Neutrophil (primary cell): ENCODE results near the gene UBFD1.

Experiments used
- H3K27ac ChIP-seq: fragments of 200-600 bp; sonication (generic); 2 replicates; pipeline ENCODE4 v1.5.1; 2016; ENCODE audit warnings: mild to moderate bottlenecking, moderate library complexity
- H3K27me3 ChIP-seq: fragments of 200-600 bp; sonication (generic); 2 replicates; pipeline ENCODE4 v1.6.0; 2016; ENCODE audit warnings: mild to moderate bottlenecking
- H3K36me3 ChIP-seq: fragments of 200-600 bp; sonication (generic); 2 replicates; pipeline ENCODE4 v1.5.1; 2017
- H3K4me1 ChIP-seq, 2 experiments: fragments of 200-600 bp in 1 of 2; sonication (generic) in 1 of 2; 1 replicate in 1 of 2; 2 replicates in 1 of 2; pipeline versions ENCODE4 v1.5.1 to v1.6.1; 2013 to 2016; ENCODE audit warnings: low read depth in 1 of 2, low read length in 1 of 2, mild to moderate bottlenecking in 1 of 2, moderate library complexity in 1 of 2; ENCODE audit not compliant: control insufficient read depth in 1 of 2, insufficient read depth in 1 of 2
- H3K4me3 ChIP-seq, 2 experiments: fragments of 200-600 bp in 1 of 2; sonication (generic) in 1 of 2; 1 replicate in 1 of 2; 2 replicates in 1 of 2; pipeline ENCODE4 v1.5.1; 2013 to 2016; ENCODE audit warnings: low read depth in 1 of 2, low read length in 1 of 2, mild to moderate bottlenecking in 1 of 2, moderate library complexity in 1 of 2
- H3K9me3 ChIP-seq: fragments of 200-600 bp; sonication (generic); 2 replicates; pipeline ENCODE4 v1.5.1; 2016
- TF ChIP-seq, protein P1 (sequence below): fragments of 200-600 bp; sonication (generic); IDR thresholded peaks from 2 replicates; pipeline ENCODE4 v1.5.1; 2016; ENCODE audit warnings: antibody characterized with exemption

The UBFD1 gene

DNA sequence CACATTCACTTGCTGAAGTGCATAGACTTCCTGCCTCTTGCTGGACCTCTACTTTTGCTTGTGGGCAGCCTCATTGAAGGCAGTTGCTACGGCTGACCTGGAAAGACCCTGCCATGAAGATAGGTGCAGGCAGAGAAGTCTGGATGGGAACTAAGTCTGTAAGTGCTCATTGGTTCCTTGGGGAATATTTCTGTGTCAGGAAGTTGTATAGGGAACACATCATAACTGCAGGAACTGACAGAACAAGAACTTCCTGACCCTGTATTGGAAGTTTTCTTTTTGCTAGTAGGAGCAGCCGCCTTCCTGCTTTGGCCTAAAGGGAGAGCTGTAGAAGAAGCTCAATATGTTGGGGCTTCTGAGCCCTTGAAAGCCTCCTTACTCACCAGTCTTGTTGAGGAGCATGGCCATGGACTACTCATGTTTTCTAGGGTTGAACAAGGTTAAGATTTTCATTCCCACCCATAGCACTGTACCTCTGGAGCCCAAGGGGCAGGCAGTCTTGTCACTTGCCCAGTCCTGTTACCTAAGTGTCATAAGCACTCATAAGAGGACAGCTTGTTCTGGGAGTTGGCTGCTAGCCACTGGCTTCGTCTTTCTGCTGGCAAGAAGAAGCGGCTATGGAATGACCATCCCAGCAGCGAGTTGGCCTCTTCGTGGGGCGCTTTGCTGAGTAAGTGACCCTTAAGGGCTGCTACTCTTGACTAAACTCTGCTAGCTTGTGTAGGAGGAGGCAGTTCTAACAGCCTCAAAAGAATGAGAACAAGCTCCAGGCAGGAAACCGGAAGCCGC is 7.2 kb downstream of the UBFD1 start:
- H3K27ac ChIP-seq, result no peak overlapping the region
- H3K9me3 ChIP-seq, result no peaks in the 10 kb centered on the region
- no peak overlapping the region for H3K4me3 ChIP-seq
- no peaks in the 10 kb centered on the region for H3K27me3 ChIP-seq
- TF ChIP-seq, protein P1, sequence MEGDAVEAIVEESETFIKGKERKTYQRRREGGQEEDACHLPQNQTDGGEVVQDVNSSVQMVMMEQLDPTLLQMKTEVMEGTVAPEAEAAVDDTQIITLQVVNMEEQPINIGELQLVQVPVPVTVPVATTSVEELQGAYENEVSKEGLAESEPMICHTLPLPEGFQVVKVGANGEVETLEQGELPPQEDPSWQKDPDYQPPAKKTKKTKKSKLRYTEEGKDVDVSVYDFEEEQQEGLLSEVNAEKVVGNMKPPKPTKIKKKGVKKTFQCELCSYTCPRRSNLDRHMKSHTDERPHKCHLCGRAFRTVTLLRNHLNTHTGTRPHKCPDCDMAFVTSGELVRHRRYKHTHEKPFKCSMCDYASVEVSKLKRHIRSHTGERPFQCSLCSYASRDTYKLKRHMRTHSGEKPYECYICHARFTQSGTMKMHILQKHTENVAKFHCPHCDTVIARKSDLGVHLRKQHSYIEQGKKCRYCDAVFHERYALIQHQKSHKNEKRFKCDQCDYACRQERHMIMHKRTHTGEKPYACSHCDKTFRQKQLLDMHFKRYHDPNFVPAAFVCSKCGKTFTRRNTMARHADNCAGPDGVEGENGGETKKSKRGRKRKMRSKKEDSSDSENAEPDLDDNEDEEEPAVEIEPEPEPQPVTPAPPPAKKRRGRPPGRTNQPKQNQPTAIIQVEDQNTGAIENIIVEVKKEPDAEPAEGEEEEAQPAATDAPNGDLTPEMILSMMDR, result no peak
- H3K4me1 ChIP-seq, result no peaks in the 10 kb centered on the region
- peaks cover 53% of the 10 kb centered on the region for H3K36me3 ChIP-seq

DNA sequence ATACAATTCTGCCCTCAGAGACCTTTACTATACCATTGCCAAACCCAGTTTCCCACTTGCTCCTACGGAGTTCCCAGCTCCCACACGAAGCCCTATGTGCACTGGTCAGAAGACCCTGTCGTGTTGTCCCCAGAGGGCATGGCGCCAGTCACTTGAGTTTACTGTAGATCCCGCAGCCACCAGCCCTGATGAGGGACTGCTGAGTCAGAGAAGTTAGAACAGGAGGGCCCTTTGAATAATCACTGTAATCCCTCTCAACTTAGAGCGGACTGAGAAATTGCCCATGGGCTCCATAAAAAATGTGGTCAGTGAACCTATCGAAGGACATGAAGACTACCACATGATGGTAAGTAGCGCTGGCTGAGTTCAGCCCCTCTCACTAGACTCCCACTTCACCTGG is 9.2 kb downstream of the UBFD1 start:
- no peaks in the 10 kb centered on the region for H3K27me3 ChIP-seq
- TF ChIP-seq, protein P1, result no peak
- no peaks in the 10 kb centered on the region for H3K9me3 ChIP-seq
- peaks cover 53% of the 10 kb centered on the region for H3K36me3 ChIP-seq
- H3K27ac ChIP-seq, result no peak overlapping the region
- H3K4me1 ChIP-seq, result no peaks in the 10 kb centered on the region
- H3K4me3 ChIP-seq, result no peak overlapping the region

DNA sequence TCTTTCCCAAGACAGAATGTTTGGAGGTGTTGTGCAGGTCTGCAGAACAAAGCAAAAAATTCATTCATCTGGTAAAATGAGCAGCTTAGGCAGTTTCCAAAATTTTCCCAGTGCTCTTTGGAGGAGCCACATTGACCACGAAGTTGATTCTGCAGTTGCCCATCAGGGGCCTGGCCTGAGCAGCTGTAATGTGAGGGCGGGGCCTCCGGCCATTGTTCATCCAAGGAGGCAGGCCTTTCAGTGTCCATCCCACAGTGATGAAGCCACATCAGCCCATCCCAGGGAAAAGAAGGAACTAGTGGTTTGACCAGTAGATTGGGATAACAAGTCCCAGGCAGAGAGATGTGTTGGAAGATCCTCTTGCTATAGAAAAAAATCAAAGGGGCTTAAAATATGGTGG is 10.1 kb downstream of the UBFD1 start:
- Histone ChIP-seq H3K9me3 (no peaks in the 10 kb centered on the region), H3K27me3 (no peaks in the 10 kb centered on the region), H3K36me3 (peaks cover 50% of the 10 kb centered on the region), H3K27ac (no peak overlapping the region), H3K4me3 (no peak overlapping the region), H3K4me1 (no peaks in the 10 kb centered on the region)
- TF ChIP-seq, protein P1, result no peak

DNA sequence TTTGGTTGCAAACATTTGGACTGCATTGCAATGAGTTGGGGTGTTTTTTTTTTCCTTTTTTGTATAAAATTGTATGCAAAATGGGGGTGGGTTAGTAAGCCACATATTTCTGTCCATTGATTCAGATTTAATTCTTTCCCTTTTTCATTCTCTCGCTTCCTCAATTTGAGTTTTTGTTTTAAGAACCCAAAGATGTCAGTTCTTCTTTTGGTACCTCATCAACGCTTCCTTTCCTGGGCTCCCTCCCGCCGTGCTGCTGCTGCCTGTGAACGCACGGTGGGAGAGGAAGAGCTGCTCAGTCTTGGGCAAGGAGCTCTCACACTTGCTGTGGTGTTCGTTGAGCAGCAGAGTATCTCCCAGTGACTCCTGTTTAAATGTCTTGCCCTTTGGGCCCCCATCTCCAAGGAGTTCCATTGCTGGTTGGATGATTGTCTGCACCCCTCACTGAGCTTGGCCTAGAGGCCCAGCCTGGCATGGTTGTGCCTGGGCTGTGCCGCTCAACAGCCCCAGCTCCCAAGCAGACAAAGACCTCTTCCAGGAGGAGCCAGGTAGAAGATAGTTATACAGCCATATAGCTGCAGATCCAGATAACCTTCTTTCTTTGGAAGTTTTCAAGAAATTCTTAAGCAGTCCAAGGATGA is 13.6 kb downstream of the UBFD1 start:
- Histone ChIP-seq H3K27me3 (no peaks in the 10 kb centered on the region), H3K4me1 (no peaks in the 10 kb centered on the region), H3K27ac (no peak overlapping the region), H3K9me3 (no peaks in the 10 kb centered on the region), H3K4me3 (no peak overlapping the region), H3K36me3 (peaks cover 27% of the 10 kb centered on the region)
- TF ChIP-seq, protein P1, result no peak

DNA sequence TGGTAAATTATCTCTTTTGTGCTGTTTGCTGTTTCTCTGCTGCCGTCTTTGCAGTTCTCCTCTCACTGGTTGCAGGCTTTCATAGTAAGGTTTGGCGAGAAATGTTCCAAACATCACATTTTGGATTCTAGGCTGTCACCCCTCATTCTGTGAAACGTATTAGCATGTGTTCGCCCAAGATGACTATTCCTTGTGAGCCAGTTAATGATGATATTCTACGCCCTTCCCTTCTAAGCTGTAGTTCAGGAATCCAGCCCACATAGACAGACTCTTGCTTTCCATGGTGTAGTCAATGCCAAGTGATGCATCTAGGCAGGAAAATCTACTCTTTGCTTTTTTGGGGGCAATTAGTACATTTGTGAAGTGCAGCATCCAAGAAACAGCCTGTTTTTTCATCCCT is 14.4 kb downstream of the UBFD1 start:
- Histone ChIP-seq H3K9me3 (no peaks in the 10 kb centered on the region), H3K27ac (no peak overlapping the region), H3K4me3 (no peak overlapping the region), H3K36me3 (peaks cover 20% of the 10 kb centered on the region), H3K27me3 (no peaks in the 10 kb centered on the region), H3K4me1 (no peaks in the 10 kb centered on the region)
- TF ChIP-seq, protein P1, result no peak
